Measurements from ENCODE around the gene ZNF804B. TPM values are rescaled to one million over a fixed set of nuclear protein-coding genes. Genes with fewer than 3 reads are reported as not detected.

Gene ZNF804B
- total RNA-seq, 1 experiment from 2014 or later = not detected

DNA sequence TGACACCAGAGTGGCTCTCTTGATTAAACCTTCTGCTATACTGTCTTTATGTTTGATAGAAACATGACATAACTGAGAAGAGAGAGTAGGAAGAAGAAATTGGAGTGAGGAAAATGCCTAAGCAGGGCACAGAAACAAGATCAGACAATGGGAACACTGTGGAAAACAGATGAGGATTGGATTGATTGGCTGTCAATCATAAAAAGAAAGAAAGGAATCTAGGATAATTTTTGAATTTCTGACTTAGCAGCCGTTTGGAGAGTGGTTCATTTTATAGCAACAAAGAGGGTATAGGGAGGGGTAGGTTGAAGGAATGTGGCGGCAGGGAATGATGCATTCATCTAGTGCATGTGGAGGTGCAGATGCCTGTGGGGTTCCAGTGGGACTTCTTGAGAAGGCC lies 28.3 kb downstream of the ZNF804B start:
- Histone ChIP-seq H3K27me3 (ENCODE audit: insufficient read depth, low read depth) (no peaks in the 10 kb centered on the region), H3K36me3 (ENCODE audit: low read depth) (no peaks in the 10 kb centered on the region), H3K4me2 (no peak overlapping the region), H3K27ac (no peak overlapping the region), H2AFZ (no peak overlapping the region), H3K79me2 (ENCODE audit: low read depth) (no peaks in the 10 kb centered on the region), H3K4me3 (no peak overlapping the region), H3K9me3 (ENCODE audit: insufficient read depth, low read depth) (no peaks in the 10 kb centered on the region), H3F3A (ENCODE audit: insufficient read depth, low read depth) (no peaks in the 10 kb centered on the region), H3K9me2 (ENCODE audit: insufficient read depth) (no peaks in the 10 kb centered on the region; the same call in 1 of the 2 replicates), H4K20me1 (ENCODE audit: insufficient read depth) (no peaks in the 10 kb centered on the region), H3K4me1 (replicated peaks; ENCODE audit: insufficient read depth) (no peaks in the 10 kb centered on the region)
- intact Hi-C loops (cut with micrococcal nuclease; ENCODE audit: unreplicated experiment) = loop anchor here (5.0 kb wide), 1 partner anchor 545 kb away; no protein-coding TSS in a partner anchor
- no peak for DNase-seq
- no TSS peak for BruUV-seq (replicated peaks)
- ChIA-PET CTCF (no interaction called here), POLR2A (ENCODE audit: unreplicated experiment) (no interaction called here)
- TF ChIP-seq EZH2 (IDR thresholded peaks at IDR 0.05; ENCODE audit: low read depth) = no peak
- TF ChIP-seq, protein P1, sequence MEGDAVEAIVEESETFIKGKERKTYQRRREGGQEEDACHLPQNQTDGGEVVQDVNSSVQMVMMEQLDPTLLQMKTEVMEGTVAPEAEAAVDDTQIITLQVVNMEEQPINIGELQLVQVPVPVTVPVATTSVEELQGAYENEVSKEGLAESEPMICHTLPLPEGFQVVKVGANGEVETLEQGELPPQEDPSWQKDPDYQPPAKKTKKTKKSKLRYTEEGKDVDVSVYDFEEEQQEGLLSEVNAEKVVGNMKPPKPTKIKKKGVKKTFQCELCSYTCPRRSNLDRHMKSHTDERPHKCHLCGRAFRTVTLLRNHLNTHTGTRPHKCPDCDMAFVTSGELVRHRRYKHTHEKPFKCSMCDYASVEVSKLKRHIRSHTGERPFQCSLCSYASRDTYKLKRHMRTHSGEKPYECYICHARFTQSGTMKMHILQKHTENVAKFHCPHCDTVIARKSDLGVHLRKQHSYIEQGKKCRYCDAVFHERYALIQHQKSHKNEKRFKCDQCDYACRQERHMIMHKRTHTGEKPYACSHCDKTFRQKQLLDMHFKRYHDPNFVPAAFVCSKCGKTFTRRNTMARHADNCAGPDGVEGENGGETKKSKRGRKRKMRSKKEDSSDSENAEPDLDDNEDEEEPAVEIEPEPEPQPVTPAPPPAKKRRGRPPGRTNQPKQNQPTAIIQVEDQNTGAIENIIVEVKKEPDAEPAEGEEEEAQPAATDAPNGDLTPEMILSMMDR (conservative IDR thresholded peaks at IDR 0.05) = no peak

DNA sequence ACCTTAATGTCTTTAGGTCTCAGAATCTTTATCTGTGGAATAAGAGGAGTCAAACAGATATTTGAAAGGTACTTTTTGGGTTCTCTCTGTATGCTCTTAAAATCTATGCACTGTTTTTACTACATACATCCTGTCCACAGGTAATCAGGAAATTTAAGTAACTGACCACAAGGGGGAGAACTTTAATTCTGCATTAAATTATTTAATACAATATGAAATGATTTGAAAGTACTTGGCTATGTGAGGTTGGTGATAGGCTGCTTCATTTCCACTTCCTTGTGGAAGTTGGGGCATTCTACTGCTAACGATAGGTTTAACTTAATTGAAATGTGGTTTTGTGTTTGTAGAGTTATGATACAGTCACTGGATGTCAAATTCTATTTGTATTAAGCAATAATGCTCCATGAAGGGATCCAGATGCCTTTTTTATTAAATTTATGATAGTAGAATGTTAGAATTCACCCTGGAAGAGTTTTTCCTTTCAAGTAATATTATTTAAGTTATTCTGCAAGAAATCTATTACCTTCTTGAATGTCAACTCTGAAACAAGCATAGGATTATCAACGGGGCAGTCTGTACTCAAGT lies 30.1 kb downstream of the ZNF804B start:
- H3F3A ChIP-seq (ENCODE audit: insufficient read depth, low read depth) = no peaks in the 10 kb centered on the region
- CTCF ChIA-PET = no interaction called here
- no peaks in the 10 kb centered on the region for H3K79me2 ChIP-seq (ENCODE audit: low read depth)
- no peak overlapping the region for H3K4me3 ChIP-seq
- TF ChIP-seq, protein P1 (conservative IDR thresholded peaks at IDR 0.05) = peak; percentile 74
- TF ChIP-seq EZH2 (IDR thresholded peaks at IDR 0.05; ENCODE audit: low read depth) = no peak
- no peaks in the 10 kb centered on the region for H3K4me1 ChIP-seq (replicated peaks; ENCODE audit: insufficient read depth)
- intact Hi-C loops (cut with micrococcal nuclease; ENCODE audit: unreplicated experiment) = loop anchor here (1.0 to 5.0 kb wide), 2 partner anchors 547 to 834 kb away; no protein-coding TSS in a partner anchor
- no TSS peak for BruUV-seq (replicated peaks)
- DNase-seq = no peak
- no peak overlapping the region for H3K4me2 ChIP-seq
- H3K36me3 ChIP-seq (ENCODE audit: low read depth) = no peaks in the 10 kb centered on the region
- no peaks in the 10 kb centered on the region for H3K9me3 ChIP-seq (ENCODE audit: insufficient read depth, low read depth)
- H2AFZ ChIP-seq = no peak overlapping the region
- H3K27me3 ChIP-seq (ENCODE audit: insufficient read depth, low read depth) = no peaks in the 10 kb centered on the region
- H4K20me1 ChIP-seq (ENCODE audit: insufficient read depth) = no peaks in the 10 kb centered on the region
- no peak overlapping the region for H3K27ac ChIP-seq
- no peaks in the 10 kb centered on the region; the same call in 1 of the 2 replicates for H3K9me2 ChIP-seq (ENCODE audit: insufficient read depth)
- POLR2A ChIA-PET (ENCODE audit: unreplicated experiment) = no interaction called here

DNA sequence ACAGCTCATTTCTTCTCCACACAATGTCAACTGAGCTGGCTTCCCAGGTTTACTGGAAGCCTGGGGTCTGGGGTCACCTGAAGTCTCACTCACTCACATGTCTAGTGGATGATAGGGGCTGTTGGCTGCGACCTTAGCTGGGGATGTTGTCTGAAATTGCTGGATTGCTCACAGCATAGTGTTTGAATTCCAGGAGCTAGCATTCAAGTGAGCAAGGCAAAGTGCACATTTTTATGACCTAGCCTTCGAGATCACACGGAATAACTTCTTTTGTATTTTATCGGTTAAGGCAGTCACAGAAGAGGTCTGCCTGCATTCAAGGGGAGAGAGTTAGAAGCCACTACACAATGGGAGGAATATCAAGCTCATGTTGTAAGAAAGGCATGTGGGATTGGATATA lies 32.4 kb downstream of the ZNF804B start:
- Histone ChIP-seq H3K36me3 (ENCODE audit: low read depth) (no peaks in the 10 kb centered on the region), H3K27ac (no peak overlapping the region), H4K20me1 (ENCODE audit: insufficient read depth) (no peaks in the 10 kb centered on the region), H3F3A (ENCODE audit: insufficient read depth, low read depth) (no peaks in the 10 kb centered on the region), H3K9me3 (ENCODE audit: insufficient read depth, low read depth) (no peaks in the 10 kb centered on the region), H3K79me2 (ENCODE audit: low read depth) (no peaks in the 10 kb centered on the region), H3K4me3 (no peak overlapping the region), H3K27me3 (ENCODE audit: insufficient read depth, low read depth) (no peaks in the 10 kb centered on the region), H3K4me1 (replicated peaks; ENCODE audit: insufficient read depth) (no peaks in the 10 kb centered on the region), H2AFZ (no peak overlapping the region), H3K9me2 (ENCODE audit: insufficient read depth) (no peaks in the 10 kb centered on the region), H3K4me2 (no peak overlapping the region)
- no peak for DNase-seq
- POLR2A ChIA-PET (ENCODE audit: unreplicated experiment) = no interaction called here
- CTCF ChIA-PET = interaction anchor here (0.6 kb wide), 1 partner anchor 1544 kb away, joined by 3 read pairs; no protein-coding TSS in a partner anchor
- BruUV-seq (replicated peaks) = no TSS peak
- intact Hi-C loops (cut with micrococcal nuclease; ENCODE audit: unreplicated experiment) = no loop called here
- TF ChIP-seq EZH2 (IDR thresholded peaks at IDR 0.05; ENCODE audit: low read depth) = no peak
- TF ChIP-seq, protein P1 (conservative IDR thresholded peaks at IDR 0.05) = no peak
